A172 (cell line): ENCODE data around the gene NTM. TPM values are rescaled to one million over a fixed set of nuclear protein-coding genes. Genes with fewer than 3 reads are reported as not detected.

Experiments
- DNase-seq: peaks from one replicate; pipeline ENCODE4 v3.0.0-alpha.2; 2015; ENCODE audit warnings: low spot score
- total RNA-seq: library from RNA; depleted of rRNA; stranded (reverse); fragments of >200 nt; shearing (Covaris generic); gene quantifications from 2 replicates; pipeline ENCODE4 v1.2.3, GENCODE V29; 2014

The NTM gene
- total RNA-seq, 1 experiment from 2014 or later = 1.4 TPM

DNA sequence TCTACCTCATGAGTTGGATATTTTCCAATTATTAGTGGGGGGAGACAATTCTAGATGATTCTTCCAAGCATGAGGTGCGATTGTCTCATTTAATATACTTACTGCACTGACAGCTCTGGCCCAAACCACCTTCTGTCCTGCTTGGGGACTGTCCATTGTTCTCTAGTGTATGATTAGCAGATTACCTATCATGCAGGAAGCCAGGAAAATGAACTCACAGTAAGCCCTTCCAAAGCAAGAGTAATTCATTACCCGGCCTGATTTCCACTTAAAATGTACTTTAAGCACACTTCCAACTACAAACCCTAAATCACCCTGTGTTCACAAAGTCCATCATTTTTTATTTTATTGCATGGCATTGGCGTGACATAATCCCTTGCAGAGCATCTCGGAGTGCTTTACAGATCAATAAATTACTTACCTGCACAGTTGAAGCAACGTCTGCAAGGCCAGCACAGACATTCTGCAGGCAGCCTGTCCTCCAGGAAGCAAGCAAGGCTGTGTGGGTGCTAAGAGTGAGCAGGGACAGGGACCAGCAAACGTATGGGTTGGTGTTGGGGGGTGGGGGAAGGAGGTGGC, 838.2 kb downstream of the NTM start:
- DNase-seq = no peak

DNA sequence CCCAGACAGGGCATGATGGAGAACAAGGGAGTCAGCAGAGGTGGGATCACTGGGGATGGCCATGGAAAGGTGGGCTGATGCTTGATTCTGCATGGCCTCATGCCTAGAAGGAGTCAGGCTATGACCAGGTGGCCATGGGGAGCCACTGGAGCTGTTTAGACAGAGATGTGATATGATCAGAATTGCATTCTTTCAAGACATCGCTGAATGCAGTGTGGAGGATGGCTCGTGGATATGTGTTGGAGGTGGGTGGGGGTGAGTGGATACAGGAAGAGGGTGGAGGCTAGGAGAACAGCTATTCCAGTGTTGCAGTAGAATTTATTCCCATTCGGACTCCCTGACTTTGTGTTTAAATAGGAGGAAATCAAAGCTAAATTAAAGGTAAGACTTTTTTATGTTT, 841.1 kb downstream of the NTM start:
- DNase-seq = no peak

DNA sequence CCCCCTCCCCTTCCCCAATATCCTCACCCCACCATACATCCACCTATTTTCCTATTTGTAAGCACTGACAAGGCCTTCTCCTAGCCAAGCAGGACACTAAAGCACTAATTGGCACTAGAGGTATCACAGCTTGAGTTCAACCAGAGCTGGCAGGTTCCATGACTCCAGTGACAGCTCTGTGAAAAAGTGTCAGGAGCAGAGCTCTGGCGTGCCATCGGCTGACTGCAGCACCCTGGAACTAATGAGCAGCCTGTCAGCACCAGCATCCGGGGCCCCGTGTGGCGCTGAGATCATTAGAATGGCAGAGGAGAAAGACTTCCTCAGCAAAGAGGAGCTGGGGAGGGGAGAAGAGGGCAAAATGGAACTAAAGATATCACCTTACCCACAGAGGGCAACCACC, 847.4 kb downstream of the NTM start:
- DNase-seq = no peak

DNA sequence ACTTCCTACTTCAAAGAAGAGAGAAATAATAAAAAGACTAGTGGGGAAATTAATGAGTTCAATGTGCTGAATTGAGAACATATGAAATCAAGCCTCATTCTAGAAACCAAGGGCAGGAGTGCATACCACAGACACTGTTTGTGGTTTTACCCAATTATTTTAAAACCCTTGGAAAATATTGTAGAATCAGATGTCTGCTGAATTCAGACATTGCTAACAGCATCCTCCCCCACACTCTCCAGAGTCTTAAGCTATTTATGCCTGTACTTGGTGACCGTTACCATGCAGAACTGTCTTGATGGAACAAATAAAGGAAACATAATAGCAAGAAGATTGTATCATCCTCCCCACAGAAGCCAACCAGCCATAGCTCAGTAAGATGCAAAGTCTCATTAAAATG, 850.1 kb downstream of the NTM start:
- no peak for DNase-seq

DNA sequence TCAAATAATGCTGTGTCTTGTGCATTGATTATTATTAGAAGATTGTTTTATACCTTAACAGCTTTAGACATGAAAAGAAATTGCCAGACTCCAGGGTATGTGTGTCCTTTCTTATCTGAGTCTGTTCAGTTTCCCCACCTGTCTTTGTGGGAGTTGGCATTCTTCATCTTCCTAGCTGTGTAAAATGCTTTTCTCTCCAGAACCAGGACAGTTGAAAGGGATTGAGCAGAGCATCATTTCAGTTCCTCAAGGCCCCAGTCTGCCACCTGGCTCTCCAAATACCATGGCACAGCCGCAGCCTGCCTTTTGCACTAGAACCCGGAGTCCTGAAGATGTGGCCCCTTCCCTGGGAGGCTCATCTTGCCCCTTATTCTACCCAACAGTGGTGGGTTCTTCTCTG, 851.9 kb downstream of the NTM start:
- no peak for DNase-seq

DNA sequence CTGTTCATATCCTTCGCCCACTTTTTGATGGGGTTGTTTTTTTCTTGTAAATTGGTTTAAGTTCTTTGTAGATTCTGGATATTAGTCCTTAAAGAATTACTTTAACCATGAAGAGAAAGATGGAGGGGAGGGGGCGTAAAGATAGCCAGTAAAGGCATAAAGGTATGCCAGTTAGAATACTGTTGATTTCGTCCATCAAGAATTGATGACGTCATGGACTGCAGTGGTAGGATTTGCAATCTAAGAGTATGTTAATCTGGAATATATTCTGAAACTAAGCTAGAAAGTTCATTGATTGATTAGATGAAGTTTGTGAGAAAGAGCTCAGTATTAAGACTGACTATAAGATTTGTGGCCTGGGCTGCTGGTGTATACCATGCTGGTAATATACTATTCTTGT, 856.1 kb downstream of the NTM start:
- no peak for DNase-seq

DNA sequence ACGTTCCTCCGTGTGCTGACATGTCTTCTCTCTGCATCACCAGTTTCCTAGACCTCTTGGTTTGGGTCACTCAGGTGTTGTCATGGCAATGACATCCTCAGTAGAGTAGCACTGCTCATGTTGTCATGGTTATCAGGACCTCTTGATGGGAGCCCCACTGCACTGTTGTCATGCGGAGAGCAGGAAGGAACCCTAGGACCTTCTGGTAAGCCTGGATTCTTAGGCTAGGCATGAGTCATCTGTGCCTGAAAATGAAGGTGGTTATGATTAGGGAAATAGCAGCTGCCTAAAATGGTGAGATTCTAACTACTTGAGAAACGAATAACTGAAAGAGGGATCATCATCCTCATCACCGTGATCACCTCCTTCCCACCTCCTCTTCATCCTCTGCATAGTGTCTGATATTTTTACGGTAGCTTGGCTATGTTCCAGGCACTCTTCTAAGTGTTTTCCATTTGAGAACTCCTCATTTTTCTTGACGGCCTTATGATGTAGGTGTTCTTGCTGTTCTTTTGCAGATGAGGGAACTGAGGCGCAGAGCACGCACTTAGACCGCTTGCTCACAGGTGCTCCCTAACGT, 858.4 kb downstream of the NTM start:
- no peak for DNase-seq

DNA sequence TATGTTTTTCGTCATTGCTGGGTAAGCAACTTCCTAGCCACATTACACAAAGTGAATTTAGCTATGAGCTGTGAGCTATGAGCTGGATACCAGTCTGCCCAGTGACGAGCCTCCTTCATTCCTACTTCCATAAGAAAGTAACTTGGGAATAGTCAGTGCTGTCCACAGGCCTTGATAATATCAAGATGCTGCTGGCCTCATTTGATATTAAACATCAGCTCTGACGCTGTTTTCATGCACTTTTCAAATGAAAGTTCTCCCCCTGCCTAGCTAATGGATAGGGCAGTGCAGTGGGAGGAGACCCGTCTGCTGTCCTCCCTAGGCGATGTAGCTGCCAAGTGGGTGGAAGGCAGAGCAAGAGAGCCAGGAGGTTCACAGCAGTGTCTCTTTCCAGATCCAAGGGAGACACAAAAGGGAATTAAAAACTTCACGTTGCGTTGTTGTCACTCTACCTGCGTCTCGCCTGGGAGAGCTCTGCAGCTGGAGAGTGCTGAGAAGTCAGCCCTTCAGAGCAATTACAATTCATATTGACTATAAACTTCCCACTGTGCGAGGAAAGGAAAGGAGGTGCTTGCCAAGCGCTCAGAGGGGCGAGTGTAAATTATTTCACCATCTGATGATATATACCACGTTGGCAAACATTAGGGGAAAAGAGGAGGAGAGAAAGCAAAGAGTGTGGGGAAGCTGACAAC, 861.4 kb downstream of the NTM start:
- no peak for DNase-seq

DNA sequence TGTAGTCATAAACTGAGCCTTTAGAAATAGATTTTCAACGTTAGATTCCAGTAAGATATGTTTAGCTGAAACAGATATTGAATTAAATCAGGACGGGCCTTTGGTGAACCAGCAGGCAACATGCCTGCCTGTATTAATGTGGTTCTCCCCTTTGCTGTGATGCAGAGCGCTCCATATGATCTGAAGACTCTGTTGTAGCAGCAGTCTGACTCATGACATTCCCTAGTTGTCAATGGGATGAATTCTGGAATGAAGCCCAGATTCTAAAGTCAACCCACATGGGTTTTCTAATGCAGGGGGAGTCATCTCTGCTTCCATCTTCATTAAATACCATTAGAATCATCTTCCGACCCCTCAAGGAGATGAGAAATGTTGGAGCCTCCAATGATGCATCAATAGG, 864.5 kb downstream of the NTM start:
- no peak for DNase-seq

DNA sequence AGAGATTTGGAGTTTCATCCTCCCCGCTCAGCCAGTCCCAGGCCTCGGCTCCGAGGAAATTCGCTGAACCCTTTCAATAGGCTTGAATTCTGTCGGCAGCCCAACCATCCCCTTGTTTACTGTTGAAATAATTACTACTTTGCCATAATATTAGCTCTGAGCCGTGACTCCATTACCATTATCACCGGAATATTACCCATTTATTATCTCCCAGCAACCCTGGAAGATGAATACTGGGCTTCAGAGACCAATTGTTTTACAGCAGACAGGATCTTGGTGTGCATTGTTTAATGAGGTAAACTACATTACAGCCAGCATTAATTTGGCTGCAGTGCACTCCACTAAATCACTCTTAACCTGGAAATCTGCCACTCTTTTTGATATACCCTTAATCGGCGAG, 867.4 kb downstream of the NTM start:
- no peak for DNase-seq

DNA sequence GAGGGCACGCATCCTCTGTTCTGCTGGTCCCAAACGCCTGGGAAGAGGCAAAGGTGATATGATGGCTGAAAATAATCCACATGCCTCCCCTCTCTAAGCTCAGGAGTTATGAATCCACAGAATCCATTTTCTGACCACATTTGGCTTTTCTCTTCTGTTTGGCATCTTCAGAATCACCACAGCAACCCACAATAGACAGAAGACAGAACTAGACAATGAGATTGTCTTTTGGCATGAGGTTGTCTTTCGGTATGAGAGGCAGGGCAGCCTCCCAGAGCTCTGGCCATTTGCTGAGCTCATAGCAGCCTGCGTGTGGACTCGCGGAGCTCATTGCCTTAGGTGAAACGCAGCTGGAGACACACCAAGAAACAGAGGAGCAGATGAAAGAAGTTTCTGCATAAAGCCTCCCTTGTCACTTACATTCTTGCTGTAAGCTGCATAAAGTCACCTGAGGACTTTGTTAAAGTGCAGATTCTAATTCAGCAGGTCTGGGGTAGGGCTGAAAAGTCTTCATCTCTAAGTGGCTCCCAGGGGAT, 868.0 kb downstream of the NTM start:
- DNase-seq = no peak

DNA sequence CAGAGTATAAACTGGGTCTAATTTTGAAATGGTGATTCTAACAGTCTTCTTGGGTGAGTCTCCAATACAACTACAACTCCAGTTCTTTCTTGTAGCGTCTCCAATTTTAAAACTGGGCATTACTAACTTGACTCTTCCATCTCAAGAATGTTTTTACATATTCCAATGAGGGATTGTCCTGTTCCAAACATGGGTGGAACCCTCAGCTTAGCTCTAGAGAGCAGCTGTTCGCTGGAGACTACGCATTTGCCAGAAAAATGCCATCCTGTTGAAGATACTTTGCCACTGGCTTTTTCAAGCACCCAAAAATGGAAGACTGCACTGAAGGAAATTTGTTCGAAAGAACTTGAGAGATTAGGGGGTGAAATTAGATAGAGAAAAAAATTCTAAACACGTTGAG, 870.0 kb downstream of the NTM start:
- DNase-seq = no peak

DNA sequence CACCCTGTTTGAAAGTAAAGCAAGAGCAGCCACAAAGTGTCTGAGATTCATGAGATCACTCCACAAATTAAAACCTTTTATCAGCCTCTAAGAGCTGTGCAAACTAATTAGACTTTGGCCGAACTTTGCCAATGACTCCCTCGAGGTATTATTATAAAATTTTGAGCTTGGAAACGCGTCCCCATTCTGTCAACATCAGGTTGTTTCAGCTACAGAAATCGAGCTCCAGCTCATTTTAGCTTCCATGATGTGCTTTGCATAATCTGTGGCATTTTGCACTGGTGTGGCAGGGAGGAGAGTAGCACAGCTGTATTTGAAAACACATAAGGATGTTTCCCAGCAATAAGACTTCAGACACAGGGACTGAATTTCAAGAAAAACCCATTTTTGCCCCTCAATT, 872.2 kb downstream of the NTM start:
- DNase-seq = no peak

DNA sequence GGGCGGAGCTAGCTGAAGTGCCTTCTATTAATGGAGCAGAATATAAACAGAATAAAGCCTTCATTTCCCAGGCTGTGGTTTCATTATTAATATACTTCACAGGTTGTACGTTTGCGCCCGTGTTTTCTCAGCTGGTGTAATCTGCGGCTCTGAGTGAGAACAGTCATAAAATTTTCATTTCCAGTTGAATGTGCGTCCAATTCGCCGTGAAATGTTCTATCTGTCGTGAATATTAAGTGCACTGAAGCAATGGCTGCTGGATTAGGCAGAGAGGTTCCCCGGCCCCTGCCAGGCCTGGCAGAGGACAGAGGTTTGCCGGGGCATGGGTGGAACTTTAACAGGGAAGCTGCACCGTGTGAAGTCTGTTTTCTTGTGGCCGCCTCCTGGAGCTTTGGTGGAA, 874.4 kb downstream of the NTM start:
- no peak for DNase-seq

DNA sequence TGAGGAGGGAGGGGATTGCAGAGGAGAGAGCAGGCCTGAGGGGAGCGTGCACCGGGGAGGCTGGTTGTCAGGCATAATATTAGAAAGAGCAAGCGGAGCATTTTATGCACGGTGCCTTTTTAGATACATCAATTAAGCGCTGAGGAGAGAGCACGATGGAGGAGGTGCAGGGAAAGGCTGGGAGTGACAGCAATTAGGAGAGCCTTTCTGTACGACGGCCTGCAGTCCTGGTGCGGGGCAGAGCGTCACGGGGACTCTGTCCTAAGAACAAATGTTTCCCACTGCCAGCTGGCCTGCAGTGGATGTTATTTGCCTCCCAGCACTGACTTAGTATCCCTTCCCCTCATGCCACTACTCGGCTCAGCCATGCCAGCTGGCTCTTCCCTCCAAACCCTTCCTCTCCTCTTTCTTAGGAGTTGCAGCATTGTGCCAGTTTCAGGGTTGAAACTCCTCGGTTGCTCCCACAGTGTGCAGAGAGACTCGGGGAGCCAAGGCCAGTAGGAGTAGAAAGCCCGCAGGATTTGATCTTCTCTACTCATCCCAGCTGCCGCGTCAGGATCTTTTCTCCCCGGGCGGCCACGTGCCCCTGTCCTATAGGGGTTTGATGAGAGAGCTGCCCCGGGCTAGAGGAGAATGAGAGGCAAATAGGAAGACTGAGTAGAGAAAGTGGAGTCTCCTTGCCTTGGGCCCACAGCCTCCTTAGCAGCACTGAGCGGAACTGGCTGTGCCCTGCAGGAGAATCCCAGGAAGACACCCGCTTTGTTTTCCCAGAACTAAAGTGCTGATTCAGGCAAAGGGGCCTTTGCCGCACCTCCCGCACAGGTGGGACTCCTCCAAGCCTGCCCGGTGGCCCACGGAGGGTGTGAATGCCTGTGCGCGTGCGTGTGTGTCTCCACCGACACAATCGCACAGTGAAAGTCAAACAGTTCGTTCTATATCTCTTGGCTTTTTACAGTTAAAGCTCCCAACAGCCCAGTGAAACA, 875.3 kb downstream of the NTM start:
- no peak for DNase-seq

DNA sequence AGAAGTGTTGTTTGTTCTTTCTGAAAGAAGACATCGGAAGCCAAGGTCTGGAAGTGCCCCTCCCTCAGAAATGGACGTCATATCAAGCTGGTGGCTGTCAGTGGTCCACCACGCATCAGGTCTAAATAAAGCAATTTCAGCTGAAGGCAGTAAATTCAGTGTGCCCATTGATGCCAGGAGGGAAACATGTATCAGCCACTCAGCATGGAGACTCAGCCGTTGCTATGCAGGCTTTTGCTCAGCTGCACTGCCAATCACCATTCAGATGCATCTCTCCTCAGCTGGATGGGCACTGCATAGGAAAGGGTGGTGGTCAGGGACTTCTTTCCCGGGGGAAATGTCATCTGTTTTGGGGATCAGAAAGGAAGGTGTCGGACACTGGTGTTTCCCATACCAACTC, 878.2 kb downstream of the NTM start:
- no peak for DNase-seq

DNA sequence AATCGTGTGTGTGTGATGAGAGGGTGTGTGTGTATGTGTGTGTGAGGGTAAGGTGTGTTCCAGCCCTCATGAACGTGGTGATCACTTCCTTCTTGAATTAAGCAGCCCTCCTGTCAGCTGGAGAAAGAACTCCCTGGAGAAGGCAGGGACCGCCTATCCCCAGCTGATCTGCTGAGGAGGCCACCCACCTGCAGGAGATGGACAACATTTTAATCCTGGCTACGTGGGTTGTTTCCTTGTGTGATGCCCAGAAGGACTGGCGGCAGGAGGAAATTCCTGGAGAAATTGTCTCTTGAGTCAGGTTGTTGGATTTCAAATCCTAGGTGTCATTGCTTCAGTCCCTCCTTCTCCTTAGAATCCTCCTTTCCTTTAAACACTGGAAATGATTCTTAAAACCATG, 878.8 kb downstream of the NTM start:
- DNase-seq = no peak

DNA sequence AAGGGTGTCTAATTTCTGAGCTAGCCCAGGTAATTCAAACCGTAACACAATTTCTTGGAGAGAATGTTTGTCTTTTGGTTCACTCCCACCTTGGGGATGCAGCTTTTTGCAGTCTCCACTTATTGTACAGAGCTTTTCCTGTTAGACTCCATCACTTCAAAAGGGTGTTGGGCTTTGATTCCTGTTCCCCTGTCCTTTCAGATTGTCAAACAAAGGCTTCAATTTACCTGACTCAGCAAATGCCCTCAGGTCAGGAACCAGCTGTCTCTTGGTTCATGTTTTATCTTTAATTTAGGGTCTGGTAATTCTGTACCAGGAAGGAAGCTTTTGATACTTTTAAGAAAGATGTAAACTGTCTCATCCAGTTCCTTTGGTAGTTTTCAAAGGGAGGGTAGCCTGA, 880.6 kb downstream of the NTM start:
- no peak for DNase-seq

DNA sequence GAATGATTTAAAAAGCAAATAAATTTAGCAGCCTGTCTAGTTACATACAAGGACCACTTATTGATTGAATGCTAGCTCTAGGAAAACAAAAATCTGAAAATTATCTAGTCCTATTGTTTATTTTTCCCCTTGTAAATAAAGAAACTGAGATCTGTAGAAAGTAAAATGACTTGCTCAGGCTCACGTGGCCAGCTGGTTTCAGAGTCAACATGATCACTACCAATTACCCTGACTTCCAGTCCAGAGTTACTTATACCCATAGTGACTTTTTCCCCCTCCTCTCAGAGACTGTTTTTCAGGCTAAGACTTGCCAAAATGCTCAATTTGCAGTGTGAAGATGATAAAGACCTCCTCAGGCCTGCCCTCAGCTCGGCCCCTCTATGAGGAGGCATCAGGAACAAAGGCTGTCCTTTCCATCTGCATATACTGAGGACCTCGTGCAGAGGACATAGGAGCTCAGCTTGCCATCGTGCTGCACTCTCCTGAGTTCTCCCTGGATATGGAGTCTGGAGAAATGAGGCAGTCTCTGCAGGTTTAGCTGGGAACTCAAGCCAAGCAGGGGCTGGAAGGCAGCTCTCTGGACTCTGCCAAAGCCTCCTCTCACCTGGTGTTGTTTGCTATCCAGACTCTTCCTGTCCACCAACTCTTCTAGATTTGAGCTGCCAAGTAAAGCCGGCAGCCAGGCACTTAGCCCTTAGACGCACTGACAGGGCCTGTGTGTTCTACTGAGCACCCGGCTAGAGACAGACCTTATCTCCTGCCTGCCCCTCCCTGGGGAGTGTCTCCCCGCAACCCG, 883.3 kb downstream of the NTM start:
- DNase-seq = no peak

DNA sequence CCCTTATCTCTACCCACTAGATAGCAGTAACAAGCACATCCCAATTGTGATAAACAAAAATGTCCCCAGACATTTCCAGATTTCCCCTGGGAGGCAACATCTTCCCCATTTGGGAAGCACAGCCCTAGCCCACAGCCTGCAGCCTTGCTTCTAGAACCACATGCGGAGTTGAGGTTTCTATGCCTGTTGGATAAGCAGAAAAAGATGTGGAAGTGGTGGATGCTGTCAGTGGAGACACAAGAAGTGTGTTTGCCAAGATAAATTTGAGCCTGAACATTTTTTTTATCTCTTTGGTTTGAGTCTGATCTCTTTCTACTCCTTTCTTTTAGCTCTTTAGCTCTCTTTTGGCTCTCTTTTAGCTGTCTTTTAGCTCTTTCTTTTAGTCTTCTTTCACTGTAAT, 884.5 kb downstream of the NTM start:
- no peak for DNase-seq

DNA sequence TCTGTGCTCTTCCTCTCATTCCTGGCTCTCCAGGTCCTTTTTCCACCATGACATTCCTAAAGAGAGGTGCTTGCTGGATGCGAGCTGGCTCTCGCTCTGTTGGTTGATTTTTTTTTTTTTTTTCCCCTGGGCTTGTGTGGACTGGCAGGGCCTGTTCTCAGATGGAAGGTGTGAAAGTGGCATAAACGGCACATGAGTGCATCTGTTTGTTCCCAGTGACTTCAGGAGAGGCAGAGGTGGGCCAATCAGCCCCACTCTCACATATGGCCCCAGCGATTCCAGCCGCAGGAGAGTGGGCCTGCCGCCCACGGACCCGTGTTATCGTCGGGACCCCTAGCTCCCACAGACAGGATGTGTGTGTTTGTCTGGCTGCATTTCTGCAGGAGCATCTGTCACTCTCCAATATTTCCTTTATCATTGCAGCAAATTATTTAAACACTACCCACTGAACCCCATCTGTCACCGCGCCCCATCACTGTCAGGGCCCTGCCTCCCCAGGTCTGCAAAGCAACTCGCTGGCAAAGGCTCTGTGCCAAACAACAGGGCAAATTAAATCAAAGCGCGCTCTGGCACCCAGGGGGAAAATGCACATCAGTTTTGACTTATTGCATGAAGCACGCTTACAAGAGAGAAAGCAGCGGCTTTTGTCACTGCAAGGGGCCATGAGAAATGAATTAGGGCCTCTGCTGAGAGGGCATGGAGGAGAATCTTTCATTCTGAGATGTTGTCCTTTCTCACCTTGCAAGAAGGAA, 886.3 kb downstream of the NTM start:
- no peak for DNase-seq
